Adrenal gland (tissue), 12 donors: ENCODE data around the gene YWHAE. TPM values are rescaled to one million over a fixed set of nuclear protein-coding genes. Genes with fewer than 3 reads are reported as not detected.
"Not testable (repeated sequence)": the region's sequence is repeated elsewhere in the genome, so short reads cannot be mapped to it uniquely, and the experiment has no call there.

Experiments used
- DNase-seq, 7 donors: peaks; one replicate each; pipeline ENCODE4 v3.0.0-alpha.2; 2019 to 2020
- H3K27ac ChIP-seq, 5 donors: fragments of 200-600 bp; sonication (generic) in 4 of 5; 1 replicate in 3 of 5; 2 replicates in 2 of 5; pipeline versions ENCODE4 v1.5.1 to v1.8.0; 2016 to 2020; ENCODE audit warnings: mild to moderate bottlenecking in 1 of 5
- H3K27me3 ChIP-seq: fragments of 200-600 bp; 2 replicates; pipeline ENCODE4 v1.8.0; 2021
- H3K36me3 ChIP-seq, 2 donors: fragments of 200-600 bp; replicated peaks in 1 of 2; 1 replicate in 1 of 2; 2 replicates in 1 of 2; pipeline versions ENCODE4 v1.5.1 to v1.8.0; 2018 to 2022
- H3K4me1 ChIP-seq, 2 donors: fragments of 200-600 bp; replicated peaks in 1 of 2; 1 replicate in 1 of 2; 2 replicates in 1 of 2; pipeline versions ENCODE4 v1.5.1 to v1.8.0; 2018 to 2021
- H3K4me3 ChIP-seq, 4 donors: fragments of 200-600 bp; sonication (generic) in 3 of 4; one replicate each; pipeline ENCODE4 v1.5.1; 2016 to 2018
- H3K9me3 ChIP-seq, 3 donors: fragments of 200-600 bp; sonication (generic) in 1 of 3; replicated peaks in 1 of 3; 1 replicate in 2 of 3; 2 replicates in 1 of 3; pipeline versions ENCODE4 v1.5.1 to v1.8.0; 2016 to 2021
- POLR2A ChIP-seq, 2 donors: fragments of 450-650 bp; IDR thresholded peaks; one replicate each; pipeline ENCODE4 v1.6.1; 2017; ENCODE audit warnings: antibody characterized with exemption in 2 of 2, mild to moderate bottlenecking in 2 of 2, moderate library complexity in 1 of 2
- WGBS, 4 donors: extraction: QIAGEN DNeasy Blood & Tissue Kit in 2 of 4; methylation state at CpG; one replicate each; pipeline versions ENCODE4 v1.1.5 to v1.1.7; 2013 to 2017; 5-methylcytosine and 5-hydroxymethylcytosine counted together
- intact Hi-C, 2 donors: fragments of 100-400 bp; cut with DNase I; formaldehyde crosslinking; loops; one replicate each; pipeline versions ENCODE4 v1.14.1 to v1.15.0; 2022 to 2023
- polyA plus RNA-seq, 3 donors: library from polyadenylated mRNA; stranded (reverse); fragments of 200-250 nt in 2 of 3; fragments of 350-450 nt in 1 of 3; fragmentation: Illumina TruSeq in 1 of 3; extraction: RNeasy Lipid Tissue Mini Kit (QIAGEN cat#74804) in 1 of 3; gene quantifications; one replicate each; pipeline ENCODE4 v1.2.3, GENCODE V29; 2013 to 2014
- total RNA-seq, 9 donors: library from RNA; depleted of rRNA in 4 of 9; stranded (reverse); fragments of >200 nt in 4 of 9; fragments of 120-200 nt in 1 of 9; fragmentation: NEBNext Ultra II Directional in 1 of 9; extraction: Animal tissue kit (Norgen Biotek cat#: 25700) in 1 of 9; gene quantifications; one replicate each; pipeline versions ENCODE4 v1.1.0 to v1.2.4, GENCODE V29; 2013 to 2023
- TF ChIP-seq, protein P1 (sequence below), 6 experiments: fragments of 450-650 bp in 4 of 6; fragments of 200-600 bp in 2 of 6; sonication (generic) in 1 of 6; IDR thresholded peaks; 1 replicate in 5 of 6; 2 replicates in 1 of 6; pipeline versions ENCODE4 v1.5.1 to v1.8.0; 2016 to 2021; ENCODE audit warnings: antibody characterized with exemption in 6 of 6, mild to moderate bottlenecking in 2 of 6, moderate library complexity in 1 of 6
- donor health status: healthy with polysubstance abuse.
- donor health status: Bipolar disorder and iron deficiency.
- donor health status: DM: yes; HTN: yes; CAD: no.
- donor health status: DM: no; HTN: no; CAD: no.
- donor health status: DM: no; HTN: no; CAD: no.
- donor health status: DM: yes; HTN: yes; CAD: no.

Gene YWHAE
- total and polyA plus RNA-seq, 12 donors: 310 to 884 (median 529) TPM

DNA sequence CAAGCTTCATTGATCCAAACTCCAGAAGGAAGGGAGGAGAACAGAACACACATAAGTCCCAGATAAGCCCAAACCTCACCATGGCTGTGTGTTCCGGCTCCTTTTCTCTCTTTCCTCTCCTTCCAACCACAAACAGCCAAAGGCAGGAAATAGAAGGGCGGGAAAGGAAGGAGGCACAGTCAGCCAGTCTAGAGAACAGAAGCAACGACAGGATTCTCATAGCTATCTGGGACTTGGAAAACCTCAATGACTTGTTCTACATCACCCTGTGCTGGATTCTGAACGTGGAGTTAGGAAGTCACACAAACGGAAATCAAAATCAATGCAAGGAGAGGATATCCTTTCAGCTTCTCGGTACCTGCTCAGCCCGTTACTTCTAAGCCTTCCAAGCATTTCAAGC, 47.0 kb upstream of the YWHAE start:
- peak overlapping the region in 2 of 5 donors; percentile 44 to 49 for H3K27ac ChIP-seq
- H3K9me3 ChIP-seq: no peaks in the 10 kb centered on the region
- H3K27me3 ChIP-seq: no peaks in the 10 kb centered on the region
- peaks cover 0 to 2% of the 10 kb centered on the region in 2 donors for H3K4me1 ChIP-seq
- no peaks in the 10 kb centered on the region for H3K36me3 ChIP-seq
- TF ChIP-seq, protein P1, sequence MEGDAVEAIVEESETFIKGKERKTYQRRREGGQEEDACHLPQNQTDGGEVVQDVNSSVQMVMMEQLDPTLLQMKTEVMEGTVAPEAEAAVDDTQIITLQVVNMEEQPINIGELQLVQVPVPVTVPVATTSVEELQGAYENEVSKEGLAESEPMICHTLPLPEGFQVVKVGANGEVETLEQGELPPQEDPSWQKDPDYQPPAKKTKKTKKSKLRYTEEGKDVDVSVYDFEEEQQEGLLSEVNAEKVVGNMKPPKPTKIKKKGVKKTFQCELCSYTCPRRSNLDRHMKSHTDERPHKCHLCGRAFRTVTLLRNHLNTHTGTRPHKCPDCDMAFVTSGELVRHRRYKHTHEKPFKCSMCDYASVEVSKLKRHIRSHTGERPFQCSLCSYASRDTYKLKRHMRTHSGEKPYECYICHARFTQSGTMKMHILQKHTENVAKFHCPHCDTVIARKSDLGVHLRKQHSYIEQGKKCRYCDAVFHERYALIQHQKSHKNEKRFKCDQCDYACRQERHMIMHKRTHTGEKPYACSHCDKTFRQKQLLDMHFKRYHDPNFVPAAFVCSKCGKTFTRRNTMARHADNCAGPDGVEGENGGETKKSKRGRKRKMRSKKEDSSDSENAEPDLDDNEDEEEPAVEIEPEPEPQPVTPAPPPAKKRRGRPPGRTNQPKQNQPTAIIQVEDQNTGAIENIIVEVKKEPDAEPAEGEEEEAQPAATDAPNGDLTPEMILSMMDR (IDR thresholded peaks at IDR 0.05): no peak
- TF ChIP-seq POLR2A (IDR thresholded peaks at IDR 0.05): no peak
- DNase-seq: peak in 1 of 7 donors; percentile 16
- no peak overlapping the region for H3K4me3 ChIP-seq
- intact Hi-C loops: no loop called here
- WGBS, 4 donors: 56 to 75% (median 66%) methylated on average over 7 of the region's 7 CpGs

DNA sequence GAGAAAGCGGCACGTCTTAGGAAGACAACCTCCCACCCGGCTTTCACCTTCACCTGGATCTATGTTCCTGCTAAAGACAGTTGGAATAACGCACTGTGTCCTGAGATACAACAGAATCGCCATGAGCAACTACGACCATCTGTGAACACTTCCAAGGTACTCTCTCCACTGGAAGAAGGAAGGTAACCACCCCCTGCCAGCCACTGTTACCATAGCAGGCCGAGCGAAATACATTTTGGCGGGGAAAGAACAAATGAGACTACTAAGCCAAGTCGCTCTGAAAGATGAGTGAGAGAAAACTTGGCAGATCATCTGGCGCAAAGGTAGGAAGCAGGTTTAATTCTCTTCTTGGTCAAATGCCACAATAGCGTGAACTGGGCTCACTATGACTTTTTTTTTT, 46.2 kb upstream of the YWHAE start:
- intact Hi-C loops: no loop called here
- Histone ChIP-seq H3K4me3 (no peak overlapping the region), H3K27ac (no peak overlapping the region), H3K27me3 (no peaks in the 10 kb centered on the region), H3K36me3 (no peaks in the 10 kb centered on the region), H3K4me1 (no peaks in the 10 kb centered on the region), H3K9me3 (no peaks in the 10 kb centered on the region)
- TF ChIP-seq POLR2A (IDR thresholded peaks at IDR 0.05): no peak
- TF ChIP-seq, protein P1 (IDR thresholded peaks at IDR 0.05): no peak
- DNase-seq: no peak
- 93 to 97% (median 97%) methylated on average over 12 of the region's 12 CpGs for WGBS, 4 donors

DNA sequence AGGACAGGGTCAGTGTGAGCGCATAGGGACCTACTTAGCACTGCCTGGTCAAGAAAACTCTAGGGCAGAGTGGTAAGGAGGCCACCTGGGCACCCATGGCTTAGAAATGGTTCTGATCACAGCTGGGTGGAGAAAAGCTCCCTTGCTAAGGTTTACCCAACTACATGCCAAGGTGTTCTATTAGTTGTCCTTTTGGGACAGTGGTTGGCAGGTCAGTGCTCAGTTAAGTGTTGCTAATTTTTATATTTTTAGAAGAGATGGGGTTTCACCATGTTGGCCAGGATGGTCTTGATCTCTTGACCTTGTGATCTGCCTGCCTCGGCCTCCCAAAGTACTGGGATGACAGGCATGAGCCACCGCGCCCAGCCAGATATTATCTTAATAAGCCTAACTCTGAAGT, 45.7 kb upstream of the YWHAE start:
- intact Hi-C loops, H3K9me3 ChIP-seq, H3K4me3 ChIP-seq, H3K27ac ChIP-seq, H3K36me3 ChIP-seq, H3K4me1 ChIP-seq, DNase-seq, H3K27me3 ChIP-seq: not testable (repeated sequence)
- 77 to 91% (median 90%) methylated on average over 4 of the region's 4 CpGs for WGBS, 4 donors

DNA sequence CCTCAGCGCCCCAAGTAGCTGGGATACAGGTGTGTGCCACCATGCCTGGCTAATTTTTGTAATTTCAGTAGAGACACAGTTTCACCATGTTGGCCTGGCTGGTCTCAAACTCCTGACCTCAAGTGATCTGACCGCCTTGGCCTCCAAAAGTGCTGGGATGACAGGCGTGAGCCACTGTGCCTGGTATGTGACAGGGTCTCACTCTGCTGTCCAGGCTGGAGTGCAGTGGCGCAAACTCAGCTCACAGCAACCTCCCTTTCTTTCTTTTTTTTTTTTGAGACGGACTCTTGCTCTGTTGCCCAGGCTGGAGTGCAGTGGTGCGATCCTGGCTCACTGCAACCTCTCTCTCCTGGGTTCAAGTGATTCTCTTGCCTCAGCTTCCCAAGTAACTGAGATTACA, 42.7 kb upstream of the YWHAE start:
- H3K4me3 ChIP-seq, DNase-seq, H3K27ac ChIP-seq, H3K36me3 ChIP-seq, intact Hi-C loops, H3K27me3 ChIP-seq, H3K9me3 ChIP-seq: not testable (repeated sequence)
- 90 to 99% (median 92%) methylated on average over 6 of the region's 6 CpGs for WGBS, 4 donors
- H3K4me1 ChIP-seq: peaks cover 11 to 14% of the 10 kb centered on the region in 2 donors

GRCh38 chr17:1442187-1442586, 42.2 kb upstream of the YWHAE start:
- peaks cover 11 to 14% of the 10 kb centered on the region in 2 donors for H3K4me1 ChIP-seq
- H3K27me3 ChIP-seq: no peaks in the 10 kb centered on the region
- no peak for DNase-seq
- H3K27ac ChIP-seq: no peak overlapping the region
- intact Hi-C loops: no loop called here
- WGBS, 4 donors: 91 to 99% (median 97%) methylated on average over 4 of the region's 4 CpGs
- no peaks in the 10 kb centered on the region for H3K36me3 ChIP-seq
- H3K4me3 ChIP-seq: no peak overlapping the region
- no peaks in the 10 kb centered on the region for H3K9me3 ChIP-seq
- TF ChIP-seq, protein P1 (IDR thresholded peaks at IDR 0.05): no peak
- no peak for TF ChIP-seq POLR2A (IDR thresholded peaks at IDR 0.05)
